ENCODE data around the gene SLC35E4.

DNA sequence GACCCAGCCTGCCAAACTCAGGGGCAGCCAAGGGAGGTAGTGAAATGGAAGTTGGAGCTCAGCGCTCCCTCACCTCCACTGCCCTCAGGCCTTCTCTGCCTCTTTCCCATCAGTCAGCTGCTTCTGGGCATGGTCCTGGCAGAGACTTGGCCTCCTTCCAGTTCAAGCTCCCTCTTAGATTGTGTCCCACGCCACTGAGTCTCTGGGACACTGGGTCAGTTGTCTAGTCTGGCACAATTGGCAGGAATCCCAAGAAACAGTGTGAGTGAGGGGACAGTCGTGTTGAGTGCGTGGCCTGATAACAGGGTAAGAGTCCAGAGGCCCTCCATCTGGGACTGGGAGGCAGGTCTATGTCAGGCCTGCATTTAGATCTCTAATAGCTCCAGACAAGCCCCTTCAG, 7.1 kb upstream of the SLC35E4 start:
- TF ChIP-seq, protein P1, sequence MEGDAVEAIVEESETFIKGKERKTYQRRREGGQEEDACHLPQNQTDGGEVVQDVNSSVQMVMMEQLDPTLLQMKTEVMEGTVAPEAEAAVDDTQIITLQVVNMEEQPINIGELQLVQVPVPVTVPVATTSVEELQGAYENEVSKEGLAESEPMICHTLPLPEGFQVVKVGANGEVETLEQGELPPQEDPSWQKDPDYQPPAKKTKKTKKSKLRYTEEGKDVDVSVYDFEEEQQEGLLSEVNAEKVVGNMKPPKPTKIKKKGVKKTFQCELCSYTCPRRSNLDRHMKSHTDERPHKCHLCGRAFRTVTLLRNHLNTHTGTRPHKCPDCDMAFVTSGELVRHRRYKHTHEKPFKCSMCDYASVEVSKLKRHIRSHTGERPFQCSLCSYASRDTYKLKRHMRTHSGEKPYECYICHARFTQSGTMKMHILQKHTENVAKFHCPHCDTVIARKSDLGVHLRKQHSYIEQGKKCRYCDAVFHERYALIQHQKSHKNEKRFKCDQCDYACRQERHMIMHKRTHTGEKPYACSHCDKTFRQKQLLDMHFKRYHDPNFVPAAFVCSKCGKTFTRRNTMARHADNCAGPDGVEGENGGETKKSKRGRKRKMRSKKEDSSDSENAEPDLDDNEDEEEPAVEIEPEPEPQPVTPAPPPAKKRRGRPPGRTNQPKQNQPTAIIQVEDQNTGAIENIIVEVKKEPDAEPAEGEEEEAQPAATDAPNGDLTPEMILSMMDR (IDR thresholded peaks at IDR 0.05), result no peak
- TF ChIP-seq POLR2A (IDR thresholded peaks at IDR 0.05), result no peak

Data from adrenal gland (tissue), 5 donors.